GM19395 (cell line): ENCODE measurements around the gene VRK2.
"Not testable (repeated sequence)": the region's sequence is repeated elsewhere in the genome, so short reads cannot be mapped to it uniquely, and the experiment has no call there.

Source experiments
- ATAC-seq: cut with Tn5 transposase; IDR thresholded peaks from one replicate; pipeline ENCODE4 v1.9.1; 2021; ENCODE audit warnings: mild to moderate bottlenecking, moderate library complexity; ENCODE audit not compliant: unreplicated experiment

The VRK2 gene

GRCh38 chr2:58157754-58158153, 111.1 kb downstream of the VRK2 start:
- ATAC-seq = no peak

DNA sequence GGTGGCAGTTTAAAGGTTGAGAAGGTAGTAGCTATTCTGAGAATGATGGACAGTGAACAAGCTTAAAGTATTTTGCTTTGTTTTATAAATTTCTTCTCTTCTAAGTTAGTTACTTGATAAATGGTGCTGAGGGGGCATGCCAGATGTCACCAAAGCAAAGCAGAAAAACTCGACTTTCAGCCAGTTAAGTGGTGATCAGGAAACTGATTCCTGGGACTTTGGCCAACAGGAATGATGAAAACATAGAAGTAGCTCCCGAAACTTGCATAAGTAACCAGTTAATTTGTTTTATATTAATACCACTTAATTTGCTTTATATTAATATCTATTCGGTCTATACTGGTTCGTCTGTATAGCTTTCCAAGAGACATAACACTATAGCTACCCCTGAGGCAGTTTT, 111.9 kb downstream of the VRK2 start:
- ATAC-seq = no peak

DNA sequence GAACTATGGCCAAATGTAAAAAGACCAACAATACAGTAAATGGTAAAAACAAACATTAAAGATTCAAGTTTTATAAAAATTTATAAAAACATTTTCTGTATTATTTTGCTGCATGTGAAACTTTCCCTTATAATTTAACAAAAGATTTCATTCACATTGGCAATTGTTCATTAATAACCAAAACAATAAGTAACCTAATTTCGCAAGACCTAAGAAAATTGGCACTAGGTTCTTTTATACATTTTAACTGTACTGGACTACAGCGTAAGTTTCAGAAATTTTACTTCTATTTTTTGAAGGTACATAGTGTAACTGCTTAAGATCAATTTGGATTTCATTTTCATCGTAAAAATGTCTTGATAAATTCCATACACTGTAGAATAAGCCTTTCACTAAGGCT, 117.3 kb downstream of the VRK2 start:
- ATAC-seq = no peak

GRCh38 chr2:58168130-58168529, 121.5 kb downstream of the VRK2 start:
- not testable (repeated sequence) for ATAC-seq

DNA sequence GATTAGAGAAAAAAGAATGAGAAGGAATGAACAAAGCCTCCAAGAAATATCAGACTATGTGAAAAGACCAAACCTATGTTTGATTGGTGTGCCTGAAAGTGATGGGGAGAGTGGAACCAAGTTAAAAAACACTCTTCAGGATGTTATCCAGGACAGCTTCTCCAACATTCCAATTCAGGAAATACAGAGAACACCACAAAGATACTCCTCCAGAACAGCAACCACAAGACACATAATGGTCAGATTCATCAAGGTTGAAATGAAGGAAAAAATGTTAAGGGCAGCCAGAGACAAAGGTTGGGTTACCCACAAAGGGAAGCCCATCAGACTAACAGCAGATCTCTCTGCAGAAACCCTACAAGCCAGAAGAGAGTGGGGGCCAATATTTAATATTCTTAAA, 123.2 kb downstream of the VRK2 start:
- ATAC-seq = not testable (repeated sequence)

DNA sequence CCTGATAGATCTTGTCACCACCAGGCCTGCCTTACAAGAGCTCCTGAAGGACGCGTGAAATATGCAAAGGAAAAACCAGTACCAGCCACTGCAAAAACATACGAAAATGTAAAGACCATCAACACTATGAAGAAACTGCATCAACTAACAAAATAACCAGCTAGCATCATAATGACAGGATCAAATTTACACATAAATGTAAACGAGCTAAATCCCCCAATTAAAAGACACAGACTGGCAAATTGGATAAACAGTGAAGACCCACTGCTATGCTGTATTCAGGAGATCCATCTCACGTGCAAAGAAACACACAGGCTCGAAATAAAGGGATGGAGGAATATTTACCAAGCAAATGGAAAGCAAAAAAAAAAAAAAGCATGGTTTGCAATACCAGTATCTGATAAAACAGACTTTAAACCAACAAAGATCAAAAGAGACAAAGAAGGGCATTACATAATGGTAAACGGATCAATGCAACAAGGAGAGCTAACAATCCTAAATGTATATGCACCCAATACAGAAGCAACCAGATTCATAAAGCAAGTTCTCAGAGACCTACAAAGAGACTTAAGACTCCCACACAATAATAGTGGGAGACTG, 123.8 kb downstream of the VRK2 start:
- ATAC-seq = not testable (repeated sequence)

GRCh38 chr2:58171831-58172230, 125.2 kb downstream of the VRK2 start:
- ATAC-seq = not testable (repeated sequence)

- ATAC-seq = not testable (repeated sequence)
These were observed 130.6 kb downstream of the VRK2 start for GRCh38 chr2:58177187-58177586.

DNA sequence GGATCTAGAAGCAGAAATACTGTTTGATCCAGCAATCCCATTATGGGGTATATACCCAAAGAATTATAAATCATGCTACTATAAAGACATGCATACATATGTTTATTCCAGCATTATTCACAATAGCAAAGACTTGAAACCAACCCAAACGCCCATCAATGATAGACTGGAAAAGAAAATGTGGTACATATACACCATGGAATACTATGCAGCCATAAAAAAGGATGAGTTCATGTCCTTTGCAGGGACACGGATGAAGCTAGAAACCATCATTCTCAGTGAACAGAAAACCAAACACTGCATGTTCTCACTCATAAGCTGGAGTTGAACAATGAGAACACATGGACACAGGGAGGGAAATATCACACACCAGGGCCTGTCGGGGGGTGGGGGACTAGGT, 133.6 kb downstream of the VRK2 start:
- ATAC-seq = not testable (repeated sequence)

DNA sequence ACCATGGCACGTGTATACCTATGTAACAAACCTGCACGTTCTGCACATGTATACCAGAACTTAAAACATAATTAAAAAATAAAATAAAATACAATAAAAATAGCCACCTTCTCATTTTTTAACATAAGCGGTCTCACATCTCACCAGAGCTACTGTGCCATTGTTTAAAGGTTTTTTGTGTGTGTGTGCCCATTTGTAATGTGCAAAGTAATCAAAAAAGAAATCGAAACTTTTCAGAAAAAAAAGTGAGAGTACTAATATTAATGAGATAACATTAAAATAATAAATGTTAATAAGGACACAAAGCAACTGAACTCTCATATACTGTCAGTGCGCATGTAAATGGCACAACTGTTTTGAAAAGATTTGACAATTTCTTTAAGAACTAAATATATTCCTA, 134.0 kb downstream of the VRK2 start:
- no peak for ATAC-seq

GRCh38 chr2:58182527-58182926, 135.9 kb downstream of the VRK2 start:
- no peak for ATAC-seq

DNA sequence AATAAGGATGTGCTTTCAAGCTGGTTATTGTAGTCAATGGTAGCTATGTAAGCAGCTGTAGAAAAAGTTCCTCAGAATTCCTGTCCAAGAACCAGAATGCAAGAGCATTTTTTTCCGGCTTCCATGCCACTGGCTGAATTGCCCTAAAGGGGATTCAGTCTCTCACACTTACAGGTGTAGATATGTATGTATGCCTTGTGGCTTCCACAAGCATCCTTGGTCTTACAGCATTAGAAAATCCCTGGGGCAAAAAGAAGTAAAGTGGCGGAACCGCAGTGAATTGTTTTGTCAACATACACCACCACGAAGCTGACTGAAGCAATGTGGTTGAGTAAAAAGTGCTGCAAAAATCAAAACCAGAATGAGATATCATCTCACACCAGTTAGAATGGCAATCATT, 139.9 kb downstream of the VRK2 start:
- ATAC-seq = no peak

DNA sequence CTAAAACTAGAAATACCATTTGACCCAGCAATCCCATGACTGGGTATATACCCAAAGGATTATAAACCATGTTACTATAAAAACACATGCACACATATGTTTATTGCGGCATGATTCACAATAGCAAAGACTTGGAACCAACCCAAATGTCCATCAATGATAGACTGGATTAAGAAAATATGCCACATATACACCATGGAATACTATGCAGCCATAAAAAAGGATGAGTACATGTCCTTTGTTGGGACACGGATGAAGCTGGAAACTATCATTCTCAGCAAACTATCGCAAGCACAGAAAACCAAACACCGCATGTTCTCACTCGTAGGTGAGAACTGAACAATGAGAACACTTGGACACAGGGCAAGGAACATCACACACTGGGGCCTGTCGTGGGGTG, 140.4 kb downstream of the VRK2 start:
- not testable (repeated sequence) for ATAC-seq

DNA sequence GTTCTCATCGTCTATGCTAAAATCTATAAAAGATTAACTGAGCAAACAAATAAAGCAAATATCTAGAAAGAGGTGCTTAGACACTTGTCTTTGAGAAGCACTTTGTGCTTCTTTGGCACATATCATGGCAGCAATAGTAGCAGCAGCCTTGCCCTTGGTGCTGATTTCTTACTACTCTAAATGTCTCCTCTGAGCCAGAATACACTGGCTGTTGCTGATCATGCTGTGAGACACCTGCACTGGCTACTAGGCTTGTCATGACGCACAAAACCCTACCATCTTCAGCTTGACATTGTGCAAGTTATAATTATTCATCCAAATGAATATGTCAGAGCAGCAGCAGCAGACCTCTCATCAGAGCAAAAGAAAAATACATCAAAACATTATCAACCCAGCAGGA, 147.9 kb downstream of the VRK2 start:
- ATAC-seq = no peak

DNA sequence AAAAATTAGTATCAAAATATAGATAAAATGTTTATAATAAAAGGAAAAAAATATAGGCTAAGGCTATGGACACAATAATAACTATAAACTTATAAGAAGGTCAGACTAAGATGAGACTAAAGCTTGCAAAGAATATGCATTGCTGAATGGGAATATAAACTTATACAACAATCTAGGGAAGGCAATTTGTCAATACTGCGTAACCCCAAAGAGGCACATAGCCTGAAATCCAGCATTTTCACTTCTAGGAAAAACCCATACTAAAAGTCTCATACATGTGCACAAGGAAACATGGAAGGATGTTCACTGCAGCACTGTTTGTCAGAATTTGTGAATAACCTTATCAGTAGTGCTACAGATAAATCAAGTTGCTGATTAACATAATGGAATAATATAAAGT, 149.1 kb downstream of the VRK2 start:
- no peak for ATAC-seq

- no peak for ATAC-seq
These were observed 151.3 kb downstream of the VRK2 start for GRCh38 chr2:58197894-58198293.

- no peak for ATAC-seq
These were observed 155.8 kb downstream of the VRK2 start for GRCh38 chr2:58202404-58202803.

- ATAC-seq = no peak
These were observed 156.4 kb downstream of the VRK2 start for GRCh38 chr2:58203018-58203417.

DNA sequence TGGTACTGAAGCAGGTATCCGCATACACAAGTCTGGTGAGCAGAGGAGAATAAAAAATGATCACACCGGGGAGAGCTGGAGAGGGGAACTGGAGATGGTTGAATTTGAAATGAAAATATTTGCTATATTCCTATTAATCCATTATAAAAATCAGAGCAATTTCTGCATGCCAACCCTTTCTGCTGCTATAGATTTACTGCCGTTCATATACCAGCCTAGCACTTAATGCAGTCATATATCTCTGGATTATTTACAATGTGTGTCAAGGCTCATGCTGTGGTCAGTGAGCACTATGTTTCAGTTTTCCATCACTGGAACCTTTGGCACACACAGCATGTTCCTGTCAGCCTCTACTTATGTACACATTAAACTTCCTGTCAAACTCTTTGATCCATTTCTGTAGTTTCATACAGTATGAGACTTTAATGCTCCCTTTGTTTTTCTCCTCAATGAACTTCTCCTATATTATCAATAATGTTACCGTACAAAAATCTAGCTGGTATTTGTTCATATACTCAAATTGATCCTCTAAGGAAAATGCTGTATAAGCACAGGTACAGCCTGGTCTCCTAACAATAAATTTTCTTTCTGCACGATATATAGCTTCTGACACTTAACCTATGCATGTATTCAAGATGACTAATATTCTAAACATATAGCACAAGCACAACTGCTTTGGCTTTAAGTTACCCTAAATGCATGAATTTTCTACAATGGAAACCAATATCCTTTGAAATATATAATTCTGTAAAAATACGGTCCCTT, 157.8 kb downstream of the VRK2 start:
- ATAC-seq = no peak

- no peak for ATAC-seq
These were observed 160.2 kb downstream of the VRK2 start for GRCh38 chr2:58206785-58207184.

GRCh38 chr2:58207189-58207588, 160.6 kb downstream of the VRK2 start:
- ATAC-seq = no peak
